Osteocyte (in vitro differentiated cells): ENCODE results near the gene PHF19. TPM values are rescaled to one million over a fixed set of nuclear protein-coding genes. Genes with fewer than 3 reads are reported as not detected.
A peak's percentile ranks its signal among the peaks of the same experiment; 100 is the strongest.

Experiments used
- DNase-seq: peaks from one replicate; pipeline ENCODE4 v3.0.0; 2021; ENCODE audit warnings: mixed read lengths; ENCODE audit not compliant: unreplicated experiment; ENCODE audit errors: extremely low spot score
- H3K27ac Mint-ChIP-seq: one replicate; pipeline ENCODE4 v1.8.0; 2021; ENCODE audit warnings: mild to moderate bottlenecking, mixed read lengths; ENCODE audit not compliant: unreplicated experiment
- H3K27me3 Mint-ChIP-seq: one replicate; pipeline ENCODE4 v1.8.0; 2021; ENCODE audit warnings: mixed read lengths; ENCODE audit not compliant: unreplicated experiment
- H3K36me3 Mint-ChIP-seq: one replicate; pipeline ENCODE4 v1.8.0; 2021; ENCODE audit warnings: mixed read lengths; ENCODE audit not compliant: unreplicated experiment
- H3K4me1 Mint-ChIP-seq: one replicate; pipeline ENCODE4 v1.8.0; 2021; ENCODE audit warnings: mixed read lengths; ENCODE audit not compliant: unreplicated experiment
- H3K4me3 Mint-ChIP-seq: one replicate; pipeline ENCODE4 v1.8.0; 2021; ENCODE audit warnings: mild to moderate bottlenecking, moderate library complexity, mixed read lengths; ENCODE audit not compliant: unreplicated experiment
- H3K9me3 Mint-ChIP-seq: one replicate; pipeline ENCODE4 v1.8.0; 2021; ENCODE audit warnings: mixed read lengths; ENCODE audit not compliant: unreplicated experiment
- CTCF ChIP-seq: fragments of 200-600 bp; sonication (generic); IDR thresholded peaks from 2 replicates; pipeline ENCODE4 v1.5.0; 2021; ENCODE audit warnings: antibody characterized with exemption, mild to moderate bottlenecking, moderate library complexity
- total RNA-seq: library from RNA; stranded (reverse); gene quantifications from 2 replicates; pipeline ENCODE4 v1.2.1, GENCODE V29; 2021

PHF19 gene
- total RNA-seq, 1 donor from 2014 or later: 194 TPM

DNA sequence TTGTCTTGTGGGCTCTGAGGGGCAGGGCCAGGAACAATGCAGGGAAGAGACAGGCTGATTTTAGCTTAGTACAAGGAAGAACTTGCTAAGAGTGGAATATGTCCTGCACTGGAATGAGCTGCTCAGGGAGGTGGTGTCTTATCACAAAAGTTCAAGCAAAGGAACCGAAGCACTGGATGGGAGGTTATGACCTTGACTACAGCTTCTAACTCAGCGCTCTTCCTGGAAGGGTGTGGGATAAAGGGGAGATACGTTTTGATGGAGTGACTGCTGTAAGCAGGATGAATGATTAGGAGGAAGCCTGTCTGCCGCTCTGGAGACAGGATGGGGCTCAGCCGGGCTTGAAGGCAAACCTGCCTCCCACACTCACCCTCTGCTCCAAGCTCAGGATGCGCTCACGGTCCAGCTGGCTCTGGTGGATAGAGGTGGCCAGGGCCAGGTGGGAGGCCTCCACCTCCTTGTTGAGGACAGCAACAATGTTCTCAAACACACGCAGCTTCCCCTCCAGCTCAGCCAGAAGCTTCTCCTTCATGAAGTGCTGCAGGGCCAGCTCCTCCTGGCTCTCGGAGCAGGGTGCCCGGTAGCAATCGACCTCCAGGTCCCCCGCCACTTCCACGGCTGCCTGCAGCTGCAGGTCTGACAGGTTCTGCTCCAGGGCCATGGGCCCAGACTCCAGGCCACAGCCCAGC is 36.1 kb upstream of the PHF19 start:
- no peak for DNase-seq
- H3K27me3 Mint-ChIP-seq: no peaks in the 10 kb centered on the region
- H3K4me3 Mint-ChIP-seq: no peak overlapping the region
- peaks cover 19% of the 10 kb centered on the region for H3K36me3 Mint-ChIP-seq
- TF ChIP-seq CTCF: no peak
- peaks cover 4% of the 10 kb centered on the region for H3K9me3 Mint-ChIP-seq
- H3K4me1 Mint-ChIP-seq: peaks cover 43% of the 10 kb centered on the region
- H3K27ac Mint-ChIP-seq: peak overlapping the region; percentile 35

DNA sequence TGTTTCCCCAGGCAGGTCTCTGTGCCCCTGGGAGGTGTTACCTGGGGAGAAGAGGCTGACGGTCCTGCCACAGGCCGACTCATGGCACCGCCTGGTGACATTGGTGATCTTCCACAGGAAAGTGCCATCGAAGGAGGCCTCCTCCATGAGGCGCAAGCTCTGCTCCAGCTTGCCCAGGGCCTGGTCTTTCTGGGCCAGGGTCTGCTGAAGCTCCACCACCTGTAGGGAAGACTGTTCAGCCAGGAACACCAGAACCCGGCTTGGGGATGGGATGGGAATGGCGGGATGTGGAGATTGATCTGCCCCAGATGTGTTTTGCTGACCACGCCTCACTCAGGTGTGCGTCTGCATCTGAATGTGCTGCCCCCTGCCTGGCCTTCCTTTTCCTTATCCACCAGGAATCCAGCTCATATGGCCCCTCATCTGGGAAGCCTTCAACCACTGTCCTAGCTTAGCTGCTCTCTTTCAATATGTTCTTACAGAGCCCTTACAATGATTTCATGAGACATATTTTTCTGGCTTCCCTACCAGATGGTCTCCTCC is 34.4 kb upstream of the PHF19 start:
- Mint-ChIP-seq H3K4me1 (peaks cover 26% of the 10 kb centered on the region), H3K36me3 (peaks cover 15% of the 10 kb centered on the region), H3K9me3 (no peaks in the 10 kb centered on the region), H3K27ac (no peak overlapping the region), H3K4me3 (no peak overlapping the region), H3K27me3 (no peaks in the 10 kb centered on the region)
- no peak for TF ChIP-seq CTCF
- DNase-seq: no peak

GRCh38 chr9:120910643-120911042 is 33.7 kb upstream of the PHF19 start:
- H3K27me3 Mint-ChIP-seq: no peaks in the 10 kb centered on the region
- H3K9me3 Mint-ChIP-seq: no peaks in the 10 kb centered on the region
- H3K36me3 Mint-ChIP-seq: peaks cover 15% of the 10 kb centered on the region
- TF ChIP-seq CTCF: no peak
- peaks cover 20% of the 10 kb centered on the region for H3K4me1 Mint-ChIP-seq
- peak overlapping the region; percentile 23 for H3K27ac Mint-ChIP-seq
- no peak for DNase-seq
- no peak overlapping the region for H3K4me3 Mint-ChIP-seq

DNA sequence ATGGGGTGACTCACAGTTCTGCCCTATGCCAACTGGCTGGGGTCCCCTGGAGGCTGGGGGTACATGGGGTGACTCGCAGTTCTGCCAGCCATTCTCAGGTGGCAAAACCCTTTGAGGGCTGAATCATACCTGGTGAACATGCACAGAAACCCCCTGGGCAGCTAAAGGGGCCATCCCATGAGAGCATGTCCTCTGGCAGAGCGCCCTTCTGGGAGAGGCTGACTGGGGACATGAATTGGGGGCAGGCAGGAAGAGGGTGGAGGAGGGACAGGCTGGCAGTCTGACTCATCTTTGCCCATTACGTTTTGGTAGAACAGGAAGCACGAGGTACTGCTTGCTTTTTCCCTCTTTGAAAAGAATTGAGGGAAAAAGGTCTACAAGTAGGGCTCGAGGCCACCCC is 32.9 kb upstream of the PHF19 start:
- no peak for TF ChIP-seq CTCF
- peaks cover 16% of the 10 kb centered on the region for H3K36me3 Mint-ChIP-seq
- H3K27me3 Mint-ChIP-seq: no peaks in the 10 kb centered on the region
- no peak overlapping the region for H3K27ac Mint-ChIP-seq
- H3K4me1 Mint-ChIP-seq: peaks cover 17% of the 10 kb centered on the region
- no peaks in the 10 kb centered on the region for H3K9me3 Mint-ChIP-seq
- no peak overlapping the region for H3K4me3 Mint-ChIP-seq
- DNase-seq: no peak

- Mint-ChIP-seq H3K27me3 (no peaks in the 10 kb centered on the region), H3K4me3 (no peak overlapping the region), H3K36me3 (peaks cover 12% of the 10 kb centered on the region), H3K9me3 (no peaks in the 10 kb centered on the region), H3K4me1 (peaks cover 9% of the 10 kb centered on the region), H3K27ac (no peak overlapping the region)
- TF ChIP-seq CTCF: no peak
- no peak for DNase-seq
Observed at GRCh38 chr9:120905315-120906164, 28.6 kb upstream of the PHF19 start.
